GM20000 (cell line): ENCODE results near the gene NOD1.

ENCODE experiments used
- DNase-seq: peaks from one replicate; pipeline ENCODE4 v3.0.0; 2012; ENCODE audit warnings: low spot score
- TF ChIP-seq, protein P1 (sequence below): IDR thresholded peaks from 2 replicates; pipeline ENCODE4 v1.5.1; 2012; ENCODE audit warnings: mild to moderate bottlenecking, control low read depth; ENCODE audit errors: extremely low read depth, missing control alignments

Gene NOD1

DNA sequence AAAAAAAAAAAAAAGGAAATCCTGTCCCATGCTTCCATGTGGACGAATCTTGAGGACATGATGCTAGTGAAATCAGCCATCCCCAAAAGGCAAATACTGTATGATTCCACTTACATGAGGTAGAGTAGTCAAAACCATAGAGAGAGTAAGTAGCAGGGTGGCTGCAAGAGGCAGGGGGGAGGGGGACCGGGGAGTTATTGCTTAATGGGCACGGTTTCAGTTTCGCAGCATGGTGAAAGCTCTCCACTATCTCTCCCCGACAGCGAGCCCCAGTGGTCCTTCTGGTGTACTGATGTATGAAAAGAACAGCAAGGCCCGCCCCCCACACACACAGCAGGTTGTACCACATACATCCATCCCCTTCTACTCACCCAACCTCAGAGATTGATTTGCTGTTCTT is 32.8 kb downstream of the NOD1 start:
- TF ChIP-seq, protein P1, sequence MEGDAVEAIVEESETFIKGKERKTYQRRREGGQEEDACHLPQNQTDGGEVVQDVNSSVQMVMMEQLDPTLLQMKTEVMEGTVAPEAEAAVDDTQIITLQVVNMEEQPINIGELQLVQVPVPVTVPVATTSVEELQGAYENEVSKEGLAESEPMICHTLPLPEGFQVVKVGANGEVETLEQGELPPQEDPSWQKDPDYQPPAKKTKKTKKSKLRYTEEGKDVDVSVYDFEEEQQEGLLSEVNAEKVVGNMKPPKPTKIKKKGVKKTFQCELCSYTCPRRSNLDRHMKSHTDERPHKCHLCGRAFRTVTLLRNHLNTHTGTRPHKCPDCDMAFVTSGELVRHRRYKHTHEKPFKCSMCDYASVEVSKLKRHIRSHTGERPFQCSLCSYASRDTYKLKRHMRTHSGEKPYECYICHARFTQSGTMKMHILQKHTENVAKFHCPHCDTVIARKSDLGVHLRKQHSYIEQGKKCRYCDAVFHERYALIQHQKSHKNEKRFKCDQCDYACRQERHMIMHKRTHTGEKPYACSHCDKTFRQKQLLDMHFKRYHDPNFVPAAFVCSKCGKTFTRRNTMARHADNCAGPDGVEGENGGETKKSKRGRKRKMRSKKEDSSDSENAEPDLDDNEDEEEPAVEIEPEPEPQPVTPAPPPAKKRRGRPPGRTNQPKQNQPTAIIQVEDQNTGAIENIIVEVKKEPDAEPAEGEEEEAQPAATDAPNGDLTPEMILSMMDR, result no peak
- peak; percentile 89 for DNase-seq

DNA sequence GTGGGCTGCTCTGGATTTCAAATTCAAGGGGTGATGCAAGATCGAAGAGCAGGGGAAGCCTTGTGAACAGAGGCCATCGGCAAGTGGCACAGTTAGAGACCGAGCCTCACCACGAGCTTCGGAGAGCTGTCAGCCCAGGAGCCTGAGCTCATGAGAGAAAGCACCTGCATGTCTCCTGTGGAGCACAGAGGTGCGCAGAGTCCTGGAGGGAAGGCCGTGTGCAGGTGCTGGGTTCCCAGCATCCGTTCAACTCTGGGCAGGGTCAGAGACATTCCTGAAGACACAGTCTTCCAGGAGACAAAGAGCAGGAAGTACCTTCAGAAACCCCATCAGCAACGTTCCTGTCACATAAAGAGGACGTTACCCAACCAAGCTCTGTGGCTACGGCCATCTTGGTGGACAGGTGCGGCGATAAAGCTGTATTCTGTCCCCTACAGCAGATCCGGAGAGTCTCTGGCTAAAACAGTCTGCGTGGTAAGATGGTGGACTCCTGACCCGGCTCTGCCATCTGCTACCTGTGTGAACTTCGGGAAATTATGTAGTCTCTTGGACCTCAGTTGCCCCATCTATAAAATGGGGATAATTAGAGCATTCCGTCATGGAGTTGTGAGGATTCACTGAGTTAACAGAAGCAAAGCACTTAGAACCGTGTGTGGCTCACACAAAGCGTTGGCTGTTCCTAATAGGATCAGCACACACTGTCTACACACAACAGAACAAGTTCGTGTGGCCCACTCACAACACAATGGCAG is 40.6 kb downstream of the NOD1 start:
- no peak for DNase-seq
- TF ChIP-seq, protein P1, result no peak

DNA sequence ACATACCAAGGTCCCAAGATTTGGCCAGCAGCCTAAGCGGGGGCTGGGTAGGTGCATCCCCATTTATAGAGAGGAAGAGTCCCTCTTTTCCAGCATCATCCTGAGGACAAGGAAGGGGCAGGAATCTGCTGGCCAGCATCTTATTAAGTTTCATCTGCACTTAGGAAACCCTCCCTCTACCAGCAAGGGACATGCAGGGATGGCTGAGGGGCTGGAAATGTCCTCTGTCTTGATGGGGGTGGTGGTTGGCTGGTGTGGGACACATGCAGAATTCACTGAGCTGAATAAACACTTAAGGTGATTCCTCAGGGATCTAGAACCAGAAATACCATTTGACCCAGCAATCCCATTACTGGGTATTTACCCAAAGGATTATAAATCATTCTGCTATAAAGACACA is 42.1 kb downstream of the NOD1 start:
- TF ChIP-seq, protein P1, result no peak
- DNase-seq, result no peak

DNA sequence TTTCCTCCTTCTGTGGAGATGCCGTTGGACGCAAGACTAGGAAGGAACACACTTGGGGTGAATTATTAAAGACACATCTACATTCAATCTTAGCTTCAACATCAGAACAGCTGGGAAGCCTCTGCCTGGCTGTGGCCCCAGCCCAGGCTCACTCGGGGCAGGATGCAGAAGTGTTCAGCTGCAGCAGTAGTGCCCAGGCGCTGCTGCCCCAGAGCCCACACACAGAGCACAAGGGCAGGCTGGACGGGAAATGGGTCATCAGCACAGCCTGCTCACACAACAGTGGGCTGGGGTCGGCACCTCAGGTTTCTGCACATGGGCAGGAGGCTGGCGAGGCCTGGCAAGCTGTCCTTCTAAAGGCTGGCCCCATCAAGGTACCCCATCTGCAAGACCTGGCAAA is 42.5 kb downstream of the NOD1 start:
- TF ChIP-seq, protein P1, result no peak

DNA sequence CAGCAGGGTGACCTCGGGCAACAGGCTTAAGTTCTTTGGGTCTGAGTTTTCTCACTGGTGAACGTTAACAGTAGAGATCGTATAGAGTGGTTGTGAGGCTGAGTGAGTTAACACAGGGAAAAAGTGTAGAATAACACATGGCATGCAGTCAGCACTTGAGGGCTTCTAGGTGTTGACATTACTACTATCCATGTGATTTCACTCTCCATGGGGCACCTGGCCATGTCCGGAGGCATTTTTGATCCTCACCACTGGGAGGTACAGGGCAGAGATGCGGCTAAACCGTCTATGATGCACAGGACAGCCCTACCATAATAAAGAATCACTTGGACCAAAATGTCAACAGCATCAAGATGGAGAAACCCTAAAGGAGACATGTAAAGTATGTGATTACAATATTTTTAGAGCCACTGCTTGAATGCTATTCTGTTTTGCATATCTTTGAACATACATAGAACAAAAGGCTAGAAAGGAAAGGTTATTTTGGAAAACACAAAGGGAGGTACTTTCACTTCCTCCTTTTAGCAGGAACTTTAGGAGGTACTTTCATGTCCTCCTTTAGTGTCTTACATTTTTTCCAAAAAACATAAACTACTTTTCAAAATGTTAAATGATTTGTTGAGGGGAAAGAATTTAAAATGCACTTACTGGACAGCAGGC is 44.3 kb downstream of the NOD1 start:
- DNase-seq, result peak; percentile 20
- TF ChIP-seq, protein P1, result no peak

More for the DNA sequence above, 42.5 kb downstream of the NOD1 start:
- DNase-seq, result no peak

DNA sequence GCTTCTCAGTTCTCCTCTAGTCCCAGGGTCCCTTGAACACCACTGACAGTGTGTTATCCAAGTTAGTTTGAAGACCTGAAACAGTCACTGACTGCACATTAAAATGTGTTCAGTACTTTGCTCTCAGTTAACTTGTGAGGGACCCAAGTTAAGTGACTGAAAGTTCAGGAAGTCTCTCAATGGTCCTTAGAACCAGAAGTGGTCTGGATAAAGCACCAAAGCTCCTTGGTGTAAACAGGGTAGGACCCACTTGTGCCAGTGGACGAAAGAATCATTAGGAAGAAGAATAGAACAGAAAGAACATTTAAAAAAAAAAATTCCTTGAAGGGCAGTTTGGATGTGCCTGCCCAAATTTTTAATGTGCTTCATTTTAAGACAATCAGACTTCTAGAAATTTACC is 45.1 kb downstream of the NOD1 start:
- no peak for DNase-seq
- TF ChIP-seq, protein P1, result no peak

DNA sequence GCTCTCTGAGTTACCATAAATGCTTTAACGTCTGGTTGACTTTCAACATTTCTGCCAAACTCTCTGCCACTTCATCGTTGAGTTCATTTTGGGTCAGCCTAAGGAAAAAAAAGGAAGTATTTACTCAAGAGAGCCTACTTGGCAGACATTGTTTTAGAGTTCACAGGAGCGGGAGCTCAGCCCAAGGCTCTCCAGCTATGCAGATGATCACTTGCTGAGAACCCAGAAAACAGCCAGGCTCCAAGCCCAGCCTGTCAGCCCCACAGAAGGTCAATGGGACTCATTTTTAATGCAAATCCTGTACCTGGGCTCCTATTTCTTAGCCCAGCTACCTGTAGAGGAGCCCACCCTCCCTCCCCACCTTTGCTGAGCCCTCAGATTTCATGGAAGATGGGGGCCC is 45.5 kb downstream of the NOD1 start:
- TF ChIP-seq, protein P1, result no peak

More for the DNA sequence above, 45.5 kb downstream of the NOD1 start:
- no peak for DNase-seq
